Mesenchymal stem cell (in vitro differentiated cells and primary cell): ENCODE results near the gene ASAP2.

ENCODE experiments used
- DNase-seq: peaks from one replicate; pipeline ENCODE4 v3.0.0-alpha.2; 2013
- H2AFZ ChIP-seq: one replicate; pipeline ENCODE4 v1.6.1; 2013; ENCODE audit warnings: low read depth, mild to moderate bottlenecking, control low read depth, inconsistent platforms, low read length, moderate library complexity
- H2AK5ac ChIP-seq: 2 replicates; pipeline ENCODE4 v1.6.1; 2013; ENCODE audit warnings: low read length, moderate library complexity, mild to moderate bottlenecking, inconsistent platforms; ENCODE audit not compliant: severe bottlenecking
- H2BK120ac ChIP-seq: one replicate; pipeline ENCODE4 v1.6.1; 2013; ENCODE audit warnings: low read depth, mild to moderate bottlenecking, inconsistent platforms, low read length, moderate library complexity
- H2BK12ac ChIP-seq, 2 experiments: one replicate each; pipeline ENCODE4 v1.6.1; 2013; ENCODE audit warnings: inconsistent platforms in 2 of 2, low read length in 2 of 2, mild to moderate bottlenecking in 2 of 2, moderate library complexity in 2 of 2, control low read depth in 1 of 2
- H2BK15ac ChIP-seq: one replicate; pipeline ENCODE4 v1.6.1; 2013; ENCODE audit warnings: mild to moderate bottlenecking, low read depth, inconsistent platforms; ENCODE audit not compliant: poor library complexity, severe bottlenecking
- H2BK5ac ChIP-seq: 2 replicates; pipeline ENCODE4 v1.6.1; 2013; ENCODE audit warnings: low read depth, mild to moderate bottlenecking, low read length, control low read depth, inconsistent platforms; ENCODE audit not compliant: poor library complexity, severe bottlenecking
- H3K14ac ChIP-seq, 2 experiments: one replicate each; pipeline ENCODE4 v1.6.1; 2013; ENCODE audit warnings: inconsistent platforms in 2 of 2, low read length in 2 of 2, control low read depth in 1 of 2, mild to moderate bottlenecking in 1 of 2, moderate library complexity in 1 of 2
- H3K18ac ChIP-seq, 2 experiments: one replicate each; pipeline ENCODE4 v1.6.1; 2013; ENCODE audit warnings: inconsistent platforms in 2 of 2, low read length in 2 of 2, control low read depth in 1 of 2, low read depth in 1 of 2, mild to moderate bottlenecking in 1 of 2
- H3K23ac ChIP-seq, 2 experiments: one replicate each; pipeline ENCODE4 v1.6.1; 2013; ENCODE audit warnings: inconsistent platforms in 2 of 2, low read length in 2 of 2, mild to moderate bottlenecking in 2 of 2, moderate library complexity in 2 of 2, control low read depth in 1 of 2
- H3K27ac ChIP-seq: 2 replicates; pipeline ENCODE4 v1.5.1; 2013; ENCODE audit warnings: mild to moderate bottlenecking, moderate library complexity, low read length, control low read depth, inconsistent platforms; ENCODE audit not compliant: poor library complexity, severe bottlenecking
- H3K27me3 ChIP-seq, 2 experiments: 2 replicates each; pipeline versions ENCODE4 v1.6.1 to v1.7.0; 2013; ENCODE audit warnings: low read length in 2 of 2, mild to moderate bottlenecking in 2 of 2, moderate library complexity in 2 of 2, control low read depth in 1 of 2, inconsistent platforms in 1 of 2; ENCODE audit not compliant: control insufficient read depth in 1 of 2, insufficient read depth in 1 of 2
- H3K36me3 ChIP-seq, 2 experiments: 2 replicates each; pipeline versions ENCODE4 v1.6.1 to v1.7.0; 2013; ENCODE audit warnings: low read length in 2 of 2, control low read depth in 1 of 2, inconsistent platforms in 1 of 2, low read depth in 1 of 2, mild to moderate bottlenecking in 1 of 2; ENCODE audit not compliant: insufficient read depth in 2 of 2, control insufficient read depth in 1 of 2
- H3K4ac ChIP-seq, 2 experiments: one replicate each; pipeline ENCODE4 v1.6.1; 2013; ENCODE audit warnings: inconsistent platforms in 2 of 2, low read length in 2 of 2, mild to moderate bottlenecking in 2 of 2, moderate library complexity in 2 of 2, control low read depth in 1 of 2, low read depth in 1 of 2
- H3K4me1 ChIP-seq: 2 replicates; pipeline ENCODE4 v1.6.1; 2013; ENCODE audit warnings: low read depth, low read length, control low read depth; ENCODE audit not compliant: control insufficient read depth, insufficient read depth
- H3K4me2 ChIP-seq: 2 replicates; pipeline ENCODE4 v1.6.1; 2013; ENCODE audit warnings: low read length, mild to moderate bottlenecking, inconsistent platforms; ENCODE audit not compliant: poor library complexity, severe bottlenecking
- H3K4me3 ChIP-seq, 2 experiments: 2 replicates each; pipeline versions ENCODE4 v1.5.1 to v1.7.0; 2013; ENCODE audit warnings: low read length in 2 of 2, mild to moderate bottlenecking in 2 of 2, control low read depth in 1 of 2, low read depth in 1 of 2; ENCODE audit not compliant: insufficient read depth in 1 of 2
- H3K79me1 ChIP-seq: replicated peaks from 2 replicates; pipeline ENCODE4 v1.6.1; 2013; ENCODE audit warnings: mild to moderate bottlenecking, control low read depth, low read length, inconsistent platforms; ENCODE audit not compliant: poor library complexity, severe bottlenecking
- H3K9ac ChIP-seq: 2 replicates; pipeline ENCODE4 v1.7.0; 2013; ENCODE audit warnings: mild to moderate bottlenecking, low read length, moderate library complexity
- H3K9me3 ChIP-seq: 2 replicates; pipeline ENCODE4 v1.7.0; 2013; ENCODE audit warnings: mild to moderate bottlenecking, low read length; ENCODE audit not compliant: control insufficient read depth
- H4K8ac ChIP-seq: one replicate; pipeline ENCODE4 v1.6.1; 2013; ENCODE audit warnings: inconsistent platforms, mild to moderate bottlenecking, low read length, moderate library complexity
- H4K91ac ChIP-seq: one replicate; pipeline ENCODE4 v1.6.1; 2013; ENCODE audit warnings: mild to moderate bottlenecking, low read length, inconsistent platforms
- WGBS: methylation state at CpG from one replicate; pipeline ENCODE4 v1.1.7; 2013; ENCODE audit warnings: mixed read lengths; 5-methylcytosine and 5-hydroxymethylcytosine counted together

The ASAP2 gene

GRCh38 chr2:9336241-9336575 is 129.6 kb downstream of the ASAP2 start:
- Histone ChIP-seq H2BK15ac (no peak overlapping the region), H2BK120ac (no peak overlapping the region), H3K18ac (peak overlapping the region; percentile 59 to 70), H2AK5ac (peak overlapping the region; percentile 7), H3K4me1 (peaks cover 12% of the 10 kb centered on the region), H4K91ac (peak overlapping the region; percentile 62), H2BK12ac (peak overlapping the region; percentile 3 to 18), H3K9me3 (no peaks in the 10 kb centered on the region), H3K79me1 (peaks cover 27% of the 10 kb centered on the region), H4K8ac (no peak overlapping the region), H3K27me3 (no peaks in the 10 kb centered on the region), H2BK5ac (no peak overlapping the region), H3K4me3 (no peak overlapping the region), H3K27ac (no peak overlapping the region), H3K9ac (no peak overlapping the region), H3K23ac (no peak overlapping the region), H2AFZ (no peak overlapping the region), H3K4me2 (no peak overlapping the region), H3K4ac (no peak overlapping the region), H3K14ac (no peak overlapping the region), H3K36me3 (peaks cover 20 to 60% of the 10 kb centered on the region in 2 experiments)
- peak; percentile 38 for DNase-seq
- WGBS, result 61% methylated on average over 2 of the region's 2 CpGs

GRCh38 chr2:9336576-9337314 is 130.1 kb downstream of the ASAP2 start:
- Histone ChIP-seq H3K36me3 (peaks cover 24 to 65% of the 10 kb centered on the region in 2 experiments), H2AK5ac (peak overlapping the region; percentile 7), H2BK15ac (no peak overlapping the region), H3K27me3 (no peaks in the 10 kb centered on the region), H2AFZ (no peak overlapping the region), H2BK120ac (no peak overlapping the region), H3K23ac (no peak overlapping the region), H3K27ac (peak overlapping the region; percentile 32), H2BK5ac (no peak overlapping the region), H3K14ac (peak overlapping the region in 1 of 2 experiments; percentile 71), H3K4me2 (peak overlapping the region; percentile 4), H3K18ac (peak overlapping the region; percentile 59 to 70), H3K4me1 (peaks cover 11% of the 10 kb centered on the region), H3K79me1 (peaks cover 27% of the 10 kb centered on the region), H2BK12ac (peak overlapping the region; percentile 3 to 72), H3K4ac (peak overlapping the region; percentile 32 to 37), H3K9me3 (no peaks in the 10 kb centered on the region), H4K91ac (peak overlapping the region; percentile 62), H3K4me3 (peak overlapping the region in 1 of 2 experiments; percentile 16), H3K9ac (no peak overlapping the region), H4K8ac (no peak overlapping the region)
- peak; percentile 91 for DNase-seq
- 82% methylated on average over 13 of the region's 14 CpGs for WGBS

GRCh38 chr2:9337901-9338300 is 131.3 kb downstream of the ASAP2 start:
- Histone ChIP-seq H3K36me3 (peaks cover 18 to 66% of the 10 kb centered on the region in 2 experiments), H3K14ac (no peak overlapping the region), H2BK15ac (no peak overlapping the region), H2BK5ac (no peak overlapping the region), H3K4me3 (no peak overlapping the region), H3K18ac (peak overlapping the region in 1 of 2 experiments; percentile 24), H3K27ac (no peak overlapping the region), H3K79me1 (peaks cover 25% of the 10 kb centered on the region), H3K9ac (no peak overlapping the region), H3K23ac (no peak overlapping the region), H2BK120ac (no peak overlapping the region), H3K9me3 (no peaks in the 10 kb centered on the region), H2AK5ac (no peak overlapping the region), H4K8ac (no peak overlapping the region), H3K4ac (no peak overlapping the region), H2AFZ (no peak overlapping the region), H3K27me3 (no peaks in the 10 kb centered on the region), H3K4me1 (peaks cover 10% of the 10 kb centered on the region), H3K4me2 (no peak overlapping the region), H4K91ac (no peak overlapping the region), H2BK12ac (peak overlapping the region in 1 of 2 experiments; percentile 31)
- 97% methylated on average over 8 of the region's 8 CpGs for WGBS
- no peak for DNase-seq

- no peak overlapping the region for H2BK5ac ChIP-seq
- DNase-seq, result no peak
- no peak overlapping the region for H3K4ac ChIP-seq
- H3K9me3 ChIP-seq, result no peaks in the 10 kb centered on the region
- no peaks in the 10 kb centered on the region for H3K27me3 ChIP-seq
- no peak overlapping the region for H2AK5ac ChIP-seq
- no peak overlapping the region for H3K9ac ChIP-seq
- no peak overlapping the region for H4K91ac ChIP-seq
- H2AFZ ChIP-seq, result no peak overlapping the region
- no peak overlapping the region for H2BK12ac ChIP-seq
- peaks cover 25% of the 10 kb centered on the region for H3K79me1 ChIP-seq
- H2BK15ac ChIP-seq, result no peak overlapping the region
- 96% methylated on average over 12 of the region's 12 CpGs for WGBS
- H4K8ac ChIP-seq, result no peak overlapping the region
- H3K23ac ChIP-seq, result no peak overlapping the region
- H3K14ac ChIP-seq, result no peak overlapping the region
- no peak overlapping the region for H3K18ac ChIP-seq
- H3K27ac ChIP-seq, result no peak overlapping the region
- H3K4me1 ChIP-seq, result peaks cover 8% of the 10 kb centered on the region
- no peak overlapping the region for H3K4me2 ChIP-seq
- no peak overlapping the region for H3K4me3 ChIP-seq
- H2BK120ac ChIP-seq, result no peak overlapping the region
- peaks cover 23 to 77% of the 10 kb centered on the region in 2 experiments for H3K36me3 ChIP-seq
Observed at GRCh38 chr2:9341337-9341887, 134.8 kb downstream of the ASAP2 start.
